ENCODE results near the gene TROAP. TPM values are rescaled to one million over a fixed set of nuclear protein-coding genes. Genes with fewer than 3 reads are reported as not detected.
"Not testable (repeated sequence)": the region's sequence is repeated elsewhere in the genome, so short reads cannot be mapped to it uniquely, and the experiment has no call there.

The TROAP gene, protein sequence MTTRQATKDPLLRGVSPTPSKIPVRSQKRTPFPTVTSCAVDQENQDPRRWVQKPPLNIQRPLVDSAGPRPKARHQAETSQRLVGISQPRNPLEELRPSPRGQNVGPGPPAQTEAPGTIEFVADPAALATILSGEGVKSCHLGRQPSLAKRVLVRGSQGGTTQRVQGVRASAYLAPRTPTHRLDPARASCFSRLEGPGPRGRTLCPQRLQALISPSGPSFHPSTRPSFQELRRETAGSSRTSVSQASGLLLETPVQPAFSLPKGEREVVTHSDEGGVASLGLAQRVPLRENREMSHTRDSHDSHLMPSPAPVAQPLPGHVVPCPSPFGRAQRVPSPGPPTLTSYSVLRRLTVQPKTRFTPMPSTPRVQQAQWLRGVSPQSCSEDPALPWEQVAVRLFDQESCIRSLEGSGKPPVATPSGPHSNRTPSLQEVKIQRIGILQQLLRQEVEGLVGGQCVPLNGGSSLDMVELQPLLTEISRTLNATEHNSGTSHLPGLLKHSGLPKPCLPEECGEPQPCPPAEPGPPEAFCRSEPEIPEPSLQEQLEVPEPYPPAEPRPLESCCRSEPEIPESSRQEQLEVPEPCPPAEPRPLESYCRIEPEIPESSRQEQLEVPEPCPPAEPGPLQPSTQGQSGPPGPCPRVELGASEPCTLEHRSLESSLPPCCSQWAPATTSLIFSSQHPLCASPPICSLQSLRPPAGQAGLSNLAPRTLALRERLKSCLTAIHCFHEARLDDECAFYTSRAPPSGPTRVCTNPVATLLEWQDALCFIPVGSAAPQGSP
- total RNA-seq: not detected
- long read RNA-seq: 0 reads

DNA sequence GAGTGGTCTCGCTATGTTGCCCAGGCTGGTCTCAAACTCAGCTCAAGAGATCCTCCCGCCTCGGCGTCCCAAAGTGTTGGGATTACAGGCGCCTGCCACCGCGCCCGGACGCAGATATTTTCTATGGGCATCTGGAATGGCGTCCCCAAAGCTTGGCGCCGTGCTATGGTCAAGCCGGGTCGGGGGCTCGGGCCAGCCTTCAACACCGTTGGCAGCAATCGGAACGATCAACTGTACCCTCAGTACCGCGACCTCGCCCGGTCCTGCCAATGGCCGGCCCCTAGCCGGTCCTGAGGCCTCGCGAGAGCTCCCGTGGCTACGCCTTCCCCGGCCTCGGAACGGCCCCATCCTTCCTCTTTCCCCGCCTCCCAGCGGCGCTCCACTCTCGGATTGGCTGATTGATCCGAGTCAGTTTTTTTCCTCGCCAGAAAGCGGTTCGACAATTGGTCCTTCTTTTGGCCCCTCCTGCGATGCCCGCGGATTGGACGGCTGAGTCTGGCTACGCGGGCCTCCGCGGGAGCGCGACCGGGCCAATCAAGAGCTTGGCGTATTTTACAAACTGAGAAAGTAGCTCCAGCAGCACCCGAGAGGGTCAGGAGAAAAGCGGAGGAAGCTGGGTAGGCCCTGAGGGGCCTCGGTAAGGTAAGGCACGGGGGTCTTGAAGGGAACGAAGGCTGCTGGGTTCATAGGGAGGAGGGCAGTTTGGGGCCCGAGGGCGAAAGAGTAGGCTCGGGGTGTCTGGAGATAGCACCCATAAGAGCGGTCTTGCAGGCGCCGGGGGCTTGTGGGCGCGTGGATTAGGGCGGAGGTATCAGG is at the start of gene TROAP:
TSS of gene TROAP (plus strand) at position 548 of the 816 bp plus-strand sequence. CDS start 354 bp downstream, outside the sequence.
- DNase-seq (ENCODE audit: low spot score): peak; percentile 98

DNA sequence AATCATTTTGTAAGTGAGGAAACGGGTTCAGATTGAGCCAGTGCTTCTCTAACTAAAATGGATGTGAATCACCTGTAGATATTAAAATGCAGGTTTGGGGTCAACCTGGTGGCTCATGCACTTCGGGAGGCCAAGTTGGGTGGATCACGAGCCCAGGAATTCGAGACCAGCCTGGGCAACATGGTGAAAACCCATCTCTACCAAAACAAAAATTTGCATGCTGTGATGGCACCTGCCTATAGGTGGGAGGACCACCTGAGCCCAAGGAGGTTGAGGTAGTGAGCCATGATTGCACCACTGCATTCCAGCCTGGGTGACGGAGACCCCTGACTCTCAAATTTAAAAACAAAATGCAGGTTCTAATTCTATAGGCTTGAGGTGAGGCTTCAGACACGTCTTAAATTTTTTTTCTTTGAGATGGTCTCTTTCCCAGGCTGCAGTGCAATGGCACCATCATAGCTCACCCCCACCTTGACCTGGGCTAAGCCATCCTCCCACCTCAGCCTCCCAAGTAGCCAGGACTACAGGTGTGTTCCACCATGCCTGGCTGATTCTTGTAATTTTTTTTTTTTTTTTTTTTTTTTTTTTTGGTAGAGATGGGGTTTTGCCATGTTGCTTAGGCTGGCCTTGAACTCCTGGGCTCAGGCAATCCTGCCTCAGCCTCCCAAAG is 49.2 kb upstream of the TROAP start:
- DNase-seq (ENCODE audit: low spot score): no peak

DNA sequence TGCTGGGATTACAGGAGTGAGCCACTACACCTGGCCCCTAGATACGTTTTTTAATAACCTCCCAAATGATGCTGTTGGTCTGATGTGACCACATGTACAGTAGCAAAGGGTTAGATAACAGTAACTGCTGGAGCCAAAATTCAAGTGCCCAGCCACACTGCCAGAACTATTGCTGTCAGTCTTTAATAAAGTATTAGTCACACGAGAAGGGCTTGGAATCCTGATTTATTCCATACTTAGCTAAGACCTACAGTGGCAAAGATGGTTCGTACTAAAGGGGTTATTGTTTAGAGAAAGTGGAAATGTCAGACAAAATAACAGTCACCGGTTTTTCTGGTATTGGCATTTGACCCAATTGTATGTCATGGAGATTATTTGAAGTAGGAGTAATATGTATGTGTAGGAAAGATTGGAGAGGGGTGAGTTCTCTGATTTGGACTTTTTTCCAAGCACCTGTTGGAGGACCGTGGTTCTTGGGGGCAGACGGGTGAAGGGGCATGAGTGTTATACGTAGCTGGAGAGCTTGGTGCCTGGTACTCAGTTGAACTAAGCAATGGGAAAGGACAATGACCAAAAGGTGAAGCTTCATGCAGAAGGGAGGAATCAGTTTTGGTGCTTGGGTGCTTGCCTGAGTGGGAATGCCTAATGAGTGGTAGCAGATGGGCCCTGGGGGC is 48.5 kb upstream of the TROAP start:
- DNase-seq (ENCODE audit: low spot score): no peak

DNA sequence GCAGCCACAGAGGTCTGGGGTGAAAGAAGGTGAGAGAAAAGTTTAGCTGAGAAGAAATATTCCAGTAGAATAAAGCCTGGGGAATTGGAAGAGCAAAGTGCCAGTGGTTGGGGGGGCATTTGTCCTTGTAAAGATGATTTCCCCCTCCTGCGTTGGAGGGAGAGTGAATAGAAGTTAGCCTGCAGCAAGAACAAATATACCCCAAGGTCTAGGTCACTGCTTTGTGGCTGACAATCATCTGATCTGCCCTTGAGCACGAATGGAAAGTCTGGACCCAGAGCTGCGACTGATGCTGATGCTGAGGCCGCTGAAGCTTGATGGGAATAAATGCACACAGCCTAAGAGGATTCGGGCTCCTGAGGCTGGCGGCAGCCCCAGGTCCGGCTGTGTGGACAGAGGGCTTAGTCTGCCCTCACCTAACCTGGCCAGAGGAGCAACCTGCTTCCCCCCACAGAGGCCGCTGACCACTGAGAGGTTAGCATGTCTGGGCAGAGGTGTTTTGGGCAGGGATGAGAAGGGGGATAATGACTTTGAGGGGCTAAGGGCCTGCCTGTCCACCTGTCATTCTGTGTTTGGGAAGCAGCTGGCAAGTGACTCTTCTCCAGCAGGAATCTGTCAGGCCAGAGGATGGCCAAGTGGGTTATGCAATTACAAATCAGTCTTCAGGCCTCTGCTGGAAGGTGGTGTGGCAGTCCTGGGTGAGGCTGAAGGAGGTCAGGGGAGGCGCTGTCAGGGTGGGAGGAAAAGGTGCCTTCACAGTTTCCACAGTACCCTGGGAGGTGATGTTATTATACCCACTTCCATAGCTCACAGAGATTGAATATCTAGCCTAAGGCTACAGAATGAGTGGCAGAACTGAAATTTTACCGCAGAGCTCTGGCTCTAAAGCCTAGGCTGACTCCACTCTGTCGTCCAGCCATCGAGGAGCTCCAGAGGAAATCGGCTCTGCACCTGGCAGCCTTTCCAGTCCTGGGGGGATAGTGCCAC is 46.5 kb upstream of the TROAP start:
- DNase-seq (ENCODE audit: low spot score): no peak

DNA sequence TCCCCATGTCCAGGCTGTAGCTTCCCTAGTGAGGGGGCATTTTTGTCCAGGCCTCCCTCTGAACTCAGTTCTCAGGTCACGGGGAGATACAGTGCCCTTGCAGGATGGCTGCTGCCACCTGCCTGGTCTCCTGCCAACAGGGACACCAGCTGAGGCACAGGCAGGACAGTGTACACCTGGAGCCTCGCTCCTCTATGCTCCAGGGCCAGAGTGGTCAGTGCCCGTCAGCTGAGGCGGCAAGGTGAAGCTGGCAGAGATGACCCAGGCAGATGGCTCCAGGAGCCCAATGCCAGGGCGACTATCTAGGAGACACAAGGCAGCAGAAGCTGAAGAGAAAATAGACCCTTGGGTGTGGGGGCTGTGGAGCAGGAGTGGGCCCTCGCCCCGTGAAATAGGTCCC is 45.6 kb upstream of the TROAP start:
- DNase-seq (ENCODE audit: low spot score): no peak

DNA sequence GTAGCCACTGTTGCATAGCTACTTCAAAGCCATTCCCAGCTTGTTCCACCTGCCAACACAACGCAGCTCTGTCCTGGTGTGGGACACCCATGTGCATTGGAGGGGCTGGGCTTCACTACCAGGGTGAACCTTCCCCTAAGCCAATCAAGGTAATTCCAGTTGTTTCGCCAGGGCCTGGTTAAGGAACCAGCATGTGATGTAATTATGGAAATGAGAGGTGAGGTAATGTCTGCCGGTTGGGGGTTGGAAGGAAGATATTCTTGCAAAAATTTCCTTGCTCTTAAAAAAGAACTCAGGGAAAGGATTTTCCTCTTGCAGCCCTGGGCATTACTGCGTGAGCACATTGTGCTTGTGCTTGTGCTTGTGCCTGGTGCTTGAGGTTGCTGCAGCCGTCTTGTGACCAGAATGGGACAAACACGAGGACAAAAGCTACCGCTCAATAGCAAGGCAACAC is 43.3 kb upstream of the TROAP start:
- no peak for DNase-seq (ENCODE audit: low spot score)

DNA sequence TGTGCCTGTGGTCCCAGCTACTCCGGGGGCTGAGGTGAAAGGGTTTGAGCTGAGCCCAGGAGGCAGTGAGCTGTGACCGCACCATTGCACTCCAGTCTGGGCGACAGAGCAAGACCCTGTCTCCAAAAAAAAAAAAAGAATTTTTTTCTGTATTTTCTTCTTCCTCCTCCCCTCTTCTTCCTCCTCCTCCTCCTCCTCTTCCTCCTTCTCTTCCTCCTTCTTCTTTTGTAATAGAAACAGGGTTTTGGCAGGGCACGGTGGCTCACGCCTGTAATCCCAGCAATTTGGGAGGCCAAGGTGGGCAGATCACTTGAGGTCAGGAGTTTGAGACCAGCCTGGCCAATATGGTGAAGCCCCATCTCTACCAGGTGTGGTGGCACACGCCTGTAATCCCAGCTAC is 42.5 kb upstream of the TROAP start:
- not testable (repeated sequence) for DNase-seq (ENCODE audit: low spot score)

DNA sequence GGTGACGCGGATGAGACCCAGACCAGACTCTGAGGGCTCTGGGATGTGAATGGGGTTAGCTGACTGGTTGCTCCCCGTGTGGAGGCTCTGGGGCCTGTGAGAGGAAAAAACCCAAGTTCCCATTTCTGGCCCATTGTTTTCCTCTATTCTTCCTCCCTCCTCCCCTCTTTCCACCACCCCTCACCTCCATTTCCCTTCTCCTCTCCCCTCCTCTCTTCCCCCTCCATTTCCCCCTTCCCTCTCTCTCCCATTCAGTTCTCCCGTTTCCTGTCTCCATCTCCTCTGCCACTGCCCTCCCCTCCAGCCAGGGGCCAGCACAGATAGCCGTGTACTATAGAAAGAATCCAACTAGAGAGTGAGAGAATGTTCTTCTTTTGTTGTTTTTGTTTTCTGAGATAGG is 40.8 kb upstream of the TROAP start:
- no peak for DNase-seq (ENCODE audit: low spot score)

DNA sequence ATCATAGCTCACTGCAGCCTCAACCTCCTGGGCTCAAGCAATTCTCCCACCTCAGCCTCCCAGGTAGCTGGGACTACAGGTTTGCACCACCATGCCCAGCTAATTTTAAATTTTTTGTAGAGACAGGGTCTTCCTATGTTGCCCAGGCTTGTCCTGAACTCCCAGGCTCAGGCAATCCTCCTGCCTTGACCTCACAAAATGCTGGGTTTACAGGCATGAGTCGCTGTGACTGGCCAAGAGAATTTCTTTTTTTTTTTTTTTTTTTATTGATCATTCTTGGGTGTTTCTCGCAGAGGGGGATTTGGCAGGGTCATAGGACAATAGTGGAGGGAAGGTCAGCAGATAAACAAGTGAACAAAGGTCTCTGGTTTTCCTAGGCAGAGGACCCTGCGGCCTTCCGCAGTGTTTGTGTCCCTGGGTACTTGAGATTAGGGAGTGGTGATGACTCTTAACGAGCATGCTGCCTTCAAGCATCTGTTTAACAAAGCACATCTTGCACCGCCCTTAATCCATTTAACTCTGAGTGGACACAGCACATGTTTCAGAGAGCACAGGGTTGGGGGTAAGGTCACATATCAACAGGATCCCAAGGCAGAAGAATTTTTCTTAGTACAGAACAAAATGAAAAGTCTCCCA is 40.2 kb upstream of the TROAP start:
- DNase-seq (ENCODE audit: low spot score): not testable (repeated sequence)

DNA sequence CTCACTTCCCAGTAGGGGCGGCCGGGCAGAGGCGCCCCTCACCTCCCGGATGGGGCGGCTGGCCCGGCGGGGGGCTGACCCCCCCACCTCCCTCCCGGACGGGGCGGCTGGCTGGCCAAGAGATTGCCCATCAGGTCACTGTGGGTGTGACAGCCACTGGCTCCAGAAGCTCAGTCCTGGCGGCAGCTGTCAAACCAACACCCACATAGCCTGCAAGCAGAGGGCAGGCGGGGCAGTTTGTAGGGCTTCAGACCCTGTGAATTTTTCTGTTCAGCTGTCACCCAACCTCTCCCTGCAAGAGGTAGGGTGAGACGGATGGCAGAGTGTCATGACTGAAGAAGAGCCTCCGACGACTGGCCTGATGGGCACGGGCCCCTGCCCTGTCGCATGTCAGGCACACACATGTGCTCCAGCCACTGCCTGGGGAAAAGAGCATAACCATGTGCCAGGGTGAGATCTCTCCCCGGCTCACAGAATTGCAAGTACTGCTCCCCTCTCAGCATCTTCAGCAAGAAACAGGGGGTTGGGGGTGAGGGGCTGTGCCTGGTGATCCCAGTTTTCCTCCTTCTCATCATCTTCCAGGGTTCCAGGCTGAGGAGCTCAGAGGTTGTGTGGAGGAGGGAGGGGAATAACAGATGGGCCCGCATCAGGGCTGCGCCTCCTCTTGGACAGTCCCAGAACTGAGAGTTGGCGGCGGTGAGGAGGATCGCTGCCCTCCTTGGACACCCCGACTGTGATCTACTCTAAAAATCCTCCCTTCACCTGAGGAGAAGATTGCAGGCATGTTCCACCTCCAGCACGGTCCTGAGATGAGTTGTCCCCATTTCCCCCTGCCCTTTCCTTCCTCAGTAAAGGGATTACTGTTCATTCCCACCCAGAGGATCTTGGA is 39.3 kb upstream of the TROAP start:
- no peak for DNase-seq (ENCODE audit: low spot score)

DNA sequence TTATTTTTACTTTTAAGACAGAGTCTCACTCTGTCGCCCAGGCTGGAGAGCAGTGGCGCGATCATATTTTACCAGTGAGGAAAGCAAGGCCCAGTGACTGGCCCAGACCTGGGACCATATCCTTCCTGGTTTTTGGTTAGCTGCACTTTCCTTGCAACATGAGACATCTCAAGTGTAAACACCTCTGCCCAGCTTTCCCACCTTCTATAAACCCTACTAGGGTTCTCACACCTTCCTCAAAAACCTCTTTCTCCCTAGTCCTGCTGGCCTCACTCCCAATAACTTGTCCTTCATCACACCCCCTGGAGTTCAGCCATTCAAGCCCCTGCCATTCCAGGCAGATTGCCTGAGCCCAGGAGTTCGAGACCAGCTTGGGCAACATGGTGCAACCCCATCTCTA is 38.4 kb upstream of the TROAP start:
- no peak for DNase-seq (ENCODE audit: low spot score)

DNA sequence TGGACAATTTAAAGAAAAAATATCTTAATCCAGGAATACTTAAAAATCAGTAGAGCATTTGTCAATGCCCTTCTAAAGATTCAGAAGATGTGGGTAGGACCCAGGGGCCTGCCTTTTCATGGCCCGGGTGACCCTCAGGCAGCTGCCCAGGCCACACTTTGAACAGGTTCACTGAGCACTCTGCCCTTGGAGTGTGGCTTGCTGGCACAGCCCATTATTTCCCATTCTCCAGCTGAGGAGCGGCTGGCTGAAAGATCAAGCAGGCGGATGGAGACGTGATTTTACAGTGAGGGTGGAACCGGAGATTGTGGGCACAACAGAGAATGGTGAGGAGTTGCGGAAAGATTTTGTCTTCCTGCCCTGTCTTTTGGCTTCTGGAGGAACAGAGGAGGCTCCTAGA is 35.2 kb upstream of the TROAP start:
- DNase-seq (ENCODE audit: low spot score): no peak

DNA sequence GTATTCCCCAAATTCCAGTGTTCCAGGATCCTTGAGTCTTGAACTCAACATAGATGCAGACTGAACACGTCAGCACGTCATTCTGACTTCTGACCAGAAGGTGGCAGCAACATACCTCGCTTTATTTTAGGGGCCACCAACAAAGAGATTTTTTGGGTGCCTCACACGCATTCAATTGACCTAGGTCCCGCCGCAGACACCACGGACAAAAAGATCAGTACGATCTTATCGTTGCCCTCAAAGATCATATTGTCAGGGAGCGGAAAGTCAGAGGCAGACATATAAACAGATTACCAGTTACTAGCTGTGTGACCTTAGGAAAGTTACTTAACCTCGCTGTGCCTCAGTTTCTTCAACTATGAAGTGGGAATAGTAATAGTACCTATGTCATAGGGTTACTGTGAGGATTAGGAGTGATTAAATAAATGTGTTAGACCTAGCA is 34.6 kb upstream of the TROAP start:
- DNase-seq (ENCODE audit: low spot score): no peak

DNA sequence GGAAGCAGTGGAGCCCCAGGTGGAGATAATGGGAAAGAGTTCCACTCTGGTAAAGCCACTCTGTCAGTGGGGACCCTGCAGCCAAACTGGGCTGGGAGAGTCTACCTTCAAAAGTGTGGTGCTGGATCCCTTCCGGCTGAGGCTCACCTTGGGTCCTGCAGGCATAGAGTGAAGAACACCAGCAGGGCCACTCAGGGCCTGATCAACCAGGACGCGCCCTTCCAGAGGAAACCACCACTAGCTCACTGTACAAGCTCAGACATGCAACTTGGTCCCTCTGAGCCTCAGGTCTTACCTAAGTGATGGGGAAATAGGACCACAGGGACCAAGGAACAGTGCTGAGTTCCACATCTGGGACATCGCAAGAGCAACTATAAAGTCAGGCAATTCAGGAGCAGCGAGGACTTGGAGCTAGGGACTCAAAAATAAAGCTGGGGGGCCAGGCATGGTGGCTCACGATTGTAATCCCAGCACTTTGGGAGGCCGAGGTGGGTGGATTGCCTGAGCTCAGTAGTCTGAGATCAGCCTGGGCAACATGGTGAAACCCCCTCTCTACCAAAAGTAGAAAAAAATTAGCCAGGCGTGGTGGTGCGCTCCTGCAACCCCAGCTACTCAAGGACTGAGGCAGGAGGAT is 34.0 kb upstream of the TROAP start:
- no peak for DNase-seq (ENCODE audit: low spot score)

DNA sequence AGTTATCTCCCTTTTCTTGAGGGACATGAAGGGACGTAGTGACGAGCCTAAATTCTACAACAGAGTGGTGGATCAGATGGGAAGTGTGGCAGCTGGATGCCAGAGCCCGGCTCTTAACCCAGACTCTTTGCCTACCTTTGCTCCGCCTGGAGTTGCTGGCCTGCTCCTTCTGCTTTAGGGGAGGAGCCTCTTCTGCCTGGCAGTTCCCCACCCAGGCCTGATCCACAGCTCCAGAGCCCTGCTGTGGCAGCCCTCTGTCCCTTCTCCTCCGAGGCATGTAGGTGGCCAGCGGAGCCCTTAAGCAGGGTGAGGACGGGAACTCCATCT is 30.4 kb upstream of the TROAP start:
- no peak for DNase-seq (ENCODE audit: low spot score)

DNA sequence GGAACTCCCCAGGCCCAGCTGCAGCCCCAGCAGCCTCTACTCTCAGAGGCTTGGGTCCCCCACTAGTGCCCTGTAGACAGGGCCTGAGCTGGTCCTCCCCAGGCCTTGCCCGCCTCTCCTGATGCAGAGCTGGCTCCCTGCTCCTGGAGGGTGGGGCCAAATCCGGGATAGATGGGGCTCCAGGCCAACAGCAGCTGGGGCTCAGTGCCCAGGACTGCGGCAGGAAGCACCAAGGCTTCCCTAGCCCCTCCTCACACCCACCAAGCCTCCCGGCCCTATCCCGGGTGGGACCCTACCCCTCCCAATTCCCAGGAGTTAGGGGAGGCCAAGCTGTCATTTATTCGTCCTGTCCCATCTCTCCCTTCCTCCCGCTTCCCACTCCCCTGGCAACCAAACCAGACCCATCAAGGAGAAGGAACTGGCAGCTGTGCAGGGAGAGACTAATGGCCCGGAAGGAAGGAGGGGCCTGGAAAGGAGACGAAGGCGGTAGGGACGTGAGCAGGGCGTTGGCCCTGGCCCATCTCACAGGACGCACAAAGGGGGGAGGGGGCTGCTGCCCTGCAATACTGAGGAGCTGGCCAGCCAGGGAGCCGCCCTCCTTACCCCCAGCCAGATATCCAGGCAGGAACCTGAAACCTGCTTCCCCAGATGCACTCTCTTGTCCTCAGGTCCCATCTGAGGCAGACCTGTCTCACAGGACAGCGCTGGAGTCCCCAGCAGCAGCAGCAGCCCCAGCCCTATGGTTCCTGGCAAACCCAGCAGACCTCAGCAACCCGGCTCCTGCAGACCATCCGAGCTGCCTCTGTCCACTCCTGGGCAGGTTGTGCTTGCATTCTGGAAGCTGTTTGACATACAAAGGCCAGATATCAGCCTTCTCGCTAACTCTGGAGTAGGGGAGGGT is 29.7 kb upstream of the TROAP start:
- no peak for DNase-seq (ENCODE audit: low spot score)
